Psoas muscle (tissue), 8 donors: ENCODE data around the gene SH3BP2. TPM values are rescaled to one million over a fixed set of nuclear protein-coding genes. Genes with fewer than 3 reads are reported as not detected.
A peak's percentile ranks its signal among the peaks of the same experiment; 100 is the strongest.
"Not testable (repeated sequence)": the region's sequence is repeated elsewhere in the genome, so short reads cannot be mapped to it uniquely, and the experiment has no call there.

ENCODE experiments used
- ATAC-seq, 4 donors: fragments of 200-7000 bp; cut with Tn5 transposase; one replicate each; pipeline ENCODE4 v1.9.1; 2020; ENCODE audit warnings: moderate library complexity in 3 of 4, mild to moderate bottlenecking in 2 of 4
- DNase-seq, 2 donors: peaks; one replicate each; pipeline ENCODE4 v3.0.0-alpha.2; 2020
- H3K27ac ChIP-seq: fragments of 200-600 bp; one replicate; pipeline ENCODE4 v1.8.0; 2022
- H3K27me3 ChIP-seq, 3 donors: fragments of 200-600 bp in 1 of 3; one replicate each; pipeline versions ENCODE4 v1.6.1 to v1.8.0; 2013 to 2022; ENCODE audit warnings: low read length in 2 of 3, mild to moderate bottlenecking in 2 of 3, moderate library complexity in 1 of 3; ENCODE audit not compliant: insufficient read depth in 3 of 3
- H3K36me3 ChIP-seq, 2 donors: fragments of 200-600 bp in 1 of 2; one replicate each; pipeline versions ENCODE4 v1.6.1 to v1.8.0; 2013 to 2022; ENCODE audit warnings: low read depth in 1 of 2, mild to moderate bottlenecking in 1 of 2, moderate library complexity in 1 of 2; ENCODE audit not compliant: insufficient read depth in 1 of 2
- H3K4me1 ChIP-seq: fragments of 200-600 bp; one replicate; pipeline ENCODE4 v1.8.0; 2022
- H3K4me3 ChIP-seq: fragments of 200-600 bp; one replicate; pipeline ENCODE4 v1.8.0; 2022; ENCODE audit warnings: mild to moderate bottlenecking
- H3K9me3 ChIP-seq: fragments of 200-600 bp; one replicate; pipeline ENCODE4 v1.8.0; 2022
- WGBS, 3 donors: extraction: QIAGEN DNeasy Blood & Tissue Kit; methylation state at CpG; one replicate each; pipeline versions ENCODE4 v1.1.6 to v1.1.7; 2013; 5-methylcytosine and 5-hydroxymethylcytosine counted together
- intact Hi-C, 2 donors: fragments of 100-400 bp; cut with DNase I; formaldehyde crosslinking; loops; one replicate each; pipeline versions ENCODE4 v1.11.0 to v1.14.2; 2022
- polyA plus RNA-seq, 3 donors: library from polyadenylated mRNA; stranded (reverse); fragments of 200-250 nt; gene quantifications; one replicate each; pipeline ENCODE4 v1.2.3, GENCODE V29; 2013
- total RNA-seq, 4 donors: library from RNA; stranded (reverse); fragmentation: NEBNext Ultra II Directional in 2 of 4; extraction: Animal tissue kit (Norgen Biotek cat#: 25700) in 2 of 4; gene quantifications; one replicate each; pipeline versions ENCODE4 v1.2.1 to v1.2.4, GENCODE V29; 2021 to 2023
- TF ChIP-seq, protein P1 (sequence below): fragments of 200-600 bp; IDR thresholded peaks from one replicate; pipeline ENCODE4 v1.8.0; 2022; ENCODE audit warnings: antibody characterized with exemption
- donor health status: healthy with polysubstance abuse.
- donor health status: DM: no; HTN: no; CAD: no; lungs with moderate emphysema.
- donor health status: Bipolar disorder and iron deficiency.
- donor health status: healthy.
- donor health status: DM: yes; HTN: yes; CAD: no.
- donor health status: DM: no; HTN: no; CAD: no.
- donor health status: DM: no; HTN: no; CAD: no.
- donor health status: DM: yes; HTN: yes; CAD: no.

Gene SH3BP2
- total and polyA plus RNA-seq, 7 donors: 7.1 to 18.1 (median 13.1) TPM

DNA sequence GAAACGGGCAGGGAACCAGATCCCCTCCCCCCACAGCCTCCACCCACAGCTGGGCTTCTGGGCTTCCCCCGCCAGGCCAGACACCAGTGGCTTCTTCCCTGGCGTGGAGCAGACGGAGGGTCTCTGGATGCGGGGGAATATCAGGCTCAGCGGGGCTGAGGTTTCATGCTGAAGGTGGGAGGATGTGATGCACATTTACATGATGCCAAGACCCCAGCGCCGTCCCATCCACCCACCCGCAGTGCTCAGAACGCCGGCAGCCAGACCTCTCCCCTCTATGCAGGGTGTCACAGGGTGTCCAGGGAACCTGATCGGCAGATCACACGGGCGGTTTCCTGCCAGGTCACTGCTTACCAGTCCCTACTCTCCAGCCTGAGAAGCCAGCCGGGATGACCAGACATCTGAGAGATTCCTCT is 24.0 kb upstream of the SH3BP2 start:
- no peak overlapping the region for H3K4me3 ChIP-seq
- no peak overlapping the region for H3K27ac ChIP-seq
- H3K9me3 ChIP-seq: no peaks in the 10 kb centered on the region
- DNase-seq (peak in 1 of 2 donors; percentile 58), ATAC-seq (peak; percentile 54 to 79 (median 66))
- TF ChIP-seq, protein P1, sequence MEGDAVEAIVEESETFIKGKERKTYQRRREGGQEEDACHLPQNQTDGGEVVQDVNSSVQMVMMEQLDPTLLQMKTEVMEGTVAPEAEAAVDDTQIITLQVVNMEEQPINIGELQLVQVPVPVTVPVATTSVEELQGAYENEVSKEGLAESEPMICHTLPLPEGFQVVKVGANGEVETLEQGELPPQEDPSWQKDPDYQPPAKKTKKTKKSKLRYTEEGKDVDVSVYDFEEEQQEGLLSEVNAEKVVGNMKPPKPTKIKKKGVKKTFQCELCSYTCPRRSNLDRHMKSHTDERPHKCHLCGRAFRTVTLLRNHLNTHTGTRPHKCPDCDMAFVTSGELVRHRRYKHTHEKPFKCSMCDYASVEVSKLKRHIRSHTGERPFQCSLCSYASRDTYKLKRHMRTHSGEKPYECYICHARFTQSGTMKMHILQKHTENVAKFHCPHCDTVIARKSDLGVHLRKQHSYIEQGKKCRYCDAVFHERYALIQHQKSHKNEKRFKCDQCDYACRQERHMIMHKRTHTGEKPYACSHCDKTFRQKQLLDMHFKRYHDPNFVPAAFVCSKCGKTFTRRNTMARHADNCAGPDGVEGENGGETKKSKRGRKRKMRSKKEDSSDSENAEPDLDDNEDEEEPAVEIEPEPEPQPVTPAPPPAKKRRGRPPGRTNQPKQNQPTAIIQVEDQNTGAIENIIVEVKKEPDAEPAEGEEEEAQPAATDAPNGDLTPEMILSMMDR: no peak
- H3K27me3 ChIP-seq: no peaks in the 10 kb centered on the region
- intact Hi-C loops: loop anchor here in 1 of 2 donors (5.0 to 10.0 kb wide), 3 partner anchors 43 to 266 kb away; no protein-coding TSS in a partner anchor
- 33 to 36% (median 33%) methylated on average over 14 to 15 of the region's 15 CpGs for WGBS, 3 donors
- H3K4me1 ChIP-seq: peaks cover 5% of the 10 kb centered on the region
- no peaks in the 10 kb centered on the region for H3K36me3 ChIP-seq

DNA sequence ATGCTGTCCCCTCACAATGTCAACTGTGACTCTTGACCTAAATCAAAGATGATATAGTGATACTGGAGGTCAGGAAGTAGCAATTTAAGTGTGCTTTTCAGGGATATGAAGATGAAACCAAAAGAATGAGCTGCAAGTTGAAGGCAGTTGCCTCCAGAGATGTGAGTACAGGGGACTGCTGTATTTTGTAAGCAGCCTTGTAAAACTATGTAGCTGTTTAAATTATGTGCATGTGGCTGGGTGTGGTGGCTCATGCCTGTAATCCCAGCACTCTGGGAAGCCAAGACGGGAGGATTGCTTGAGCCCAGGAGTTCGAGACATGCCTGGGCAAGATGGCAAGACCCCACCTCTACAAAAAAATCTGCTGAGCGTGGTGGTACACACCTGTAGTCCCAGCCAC is 21.6 kb upstream of the SH3BP2 start:
- Histone ChIP-seq H3K27me3 (no peaks in the 10 kb centered on the region), H3K27ac (no peak overlapping the region), H3K4me1 (no peaks in the 10 kb centered on the region), H3K9me3 (no peaks in the 10 kb centered on the region), H3K36me3 (no peaks in the 10 kb centered on the region), H3K4me3 (no peak overlapping the region)
- TF ChIP-seq, protein P1: no peak
- WGBS, 3 donors: 92 to 96% (median 94%) methylated on average over 3 of the region's 3 CpGs
- DNase-seq (peak in 1 of 2 donors; percentile 8), ATAC-seq (no peak)
- intact Hi-C loops: no loop called here

DNA sequence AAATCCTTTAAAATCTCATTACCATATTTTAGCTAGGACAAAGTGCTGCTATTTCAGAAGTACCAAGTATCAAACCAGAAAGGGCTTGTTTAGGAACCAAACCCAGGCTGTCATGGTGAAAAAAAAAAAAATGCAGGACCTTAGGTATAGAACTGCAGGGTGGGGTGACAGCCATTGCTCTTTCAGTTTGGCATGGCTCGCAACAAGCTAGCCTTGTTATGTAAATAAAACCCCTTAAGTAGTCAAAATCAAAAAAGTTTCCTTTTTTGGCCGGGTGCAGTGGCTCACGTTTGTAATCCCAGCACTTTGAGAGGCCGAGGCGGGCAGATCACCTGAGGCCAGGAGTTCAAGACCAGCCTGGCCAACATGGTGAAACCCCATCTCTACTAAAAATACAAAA is 12.2 kb upstream of the SH3BP2 start:
- H3K27ac ChIP-seq, H3K36me3 ChIP-seq, H3K4me3 ChIP-seq, H3K4me1 ChIP-seq, intact Hi-C loops, DNase-seq, H3K27me3 ChIP-seq, ATAC-seq, H3K9me3 ChIP-seq: not testable (repeated sequence)
- 91 to 96% (median 94%) methylated on average over 5 of the region's 5 CpGs for WGBS, 3 donors

DNA sequence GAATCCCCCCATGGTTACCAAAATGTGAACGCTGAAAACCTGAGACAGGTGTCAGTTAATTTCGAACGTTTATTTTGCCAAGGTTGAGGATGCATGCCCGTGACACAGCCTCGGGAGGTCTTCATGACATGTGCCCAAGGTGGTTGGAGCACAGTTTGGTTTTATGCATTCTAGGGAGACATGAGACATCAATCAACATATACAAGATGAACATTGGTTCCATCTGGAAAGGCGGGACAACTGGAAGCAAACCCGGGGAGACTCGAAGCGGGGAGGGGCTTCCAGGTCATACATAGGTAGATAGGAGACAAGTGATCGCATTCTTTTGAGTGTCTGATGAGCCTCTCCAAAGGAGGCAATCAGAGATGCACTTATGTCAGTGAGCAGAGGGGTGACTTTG is 11.0 kb upstream of the SH3BP2 start:
- ATAC-seq (no peak), DNase-seq (no peak)
- Histone ChIP-seq H3K4me3 (no peak overlapping the region), H3K4me1 (no peaks in the 10 kb centered on the region), H3K27me3 (no peaks in the 10 kb centered on the region), H3K9me3 (no peaks in the 10 kb centered on the region), H3K36me3 (no peaks in the 10 kb centered on the region), H3K27ac (no peak overlapping the region)
- WGBS, 3 donors: 89 to 91% (median 90%) methylated on average over 10 of the region's 10 CpGs
- TF ChIP-seq, protein P1: no peak
- intact Hi-C loops: no loop called here

DNA sequence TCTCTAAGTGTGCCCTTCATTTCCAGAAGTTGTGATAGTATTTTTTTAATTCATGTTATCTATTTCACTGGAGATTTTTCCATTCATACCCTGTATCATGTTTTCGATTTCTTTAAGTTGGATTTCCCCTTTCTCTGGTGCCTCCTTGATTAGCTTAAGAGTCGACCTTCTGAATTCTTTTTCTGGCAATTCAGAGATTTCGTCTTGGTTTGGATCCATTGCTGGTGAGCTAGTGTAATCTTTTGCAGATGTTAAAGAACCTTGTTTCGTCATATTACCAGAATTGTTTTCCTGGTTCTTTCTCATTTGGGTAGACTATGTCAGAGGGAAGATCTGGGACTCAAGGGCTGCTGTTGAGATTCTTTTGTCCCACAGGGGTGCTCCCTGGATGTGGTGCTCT is 9.1 kb upstream of the SH3BP2 start:
- H3K4me3 ChIP-seq: no peak overlapping the region
- H3K4me1 ChIP-seq: peaks cover 19% of the 10 kb centered on the region
- DNase-seq (no peak), ATAC-seq (no peak)
- H3K36me3 ChIP-seq: no peaks in the 10 kb centered on the region
- no peak overlapping the region for H3K27ac ChIP-seq
- TF ChIP-seq, protein P1: no peak
- 84 to 88% (median 88%) methylated on average over 4 of the region's 4 CpGs for whole genome bisulfite sequencing, 3 donors
- H3K27me3 ChIP-seq: no peaks in the 10 kb centered on the region
- intact Hi-C loops: no loop called here
- no peaks in the 10 kb centered on the region for H3K9me3 ChIP-seq
